Activated CD4-positive, alpha-beta T cell treated with anti-CD3 and anti-CD28 coated beads for 48 hours (primary cell): ENCODE data around the gene FAM149B1.
"Not testable (repeated sequence)": the region's sequence is repeated elsewhere in the genome, so short reads cannot be mapped to it uniquely, and the experiment has no call there.

Experiments
- DNase-seq: peaks from one replicate; pipeline ENCODE4 v3.0.0-alpha.2; 2020

Gene FAM149B1

DNA sequence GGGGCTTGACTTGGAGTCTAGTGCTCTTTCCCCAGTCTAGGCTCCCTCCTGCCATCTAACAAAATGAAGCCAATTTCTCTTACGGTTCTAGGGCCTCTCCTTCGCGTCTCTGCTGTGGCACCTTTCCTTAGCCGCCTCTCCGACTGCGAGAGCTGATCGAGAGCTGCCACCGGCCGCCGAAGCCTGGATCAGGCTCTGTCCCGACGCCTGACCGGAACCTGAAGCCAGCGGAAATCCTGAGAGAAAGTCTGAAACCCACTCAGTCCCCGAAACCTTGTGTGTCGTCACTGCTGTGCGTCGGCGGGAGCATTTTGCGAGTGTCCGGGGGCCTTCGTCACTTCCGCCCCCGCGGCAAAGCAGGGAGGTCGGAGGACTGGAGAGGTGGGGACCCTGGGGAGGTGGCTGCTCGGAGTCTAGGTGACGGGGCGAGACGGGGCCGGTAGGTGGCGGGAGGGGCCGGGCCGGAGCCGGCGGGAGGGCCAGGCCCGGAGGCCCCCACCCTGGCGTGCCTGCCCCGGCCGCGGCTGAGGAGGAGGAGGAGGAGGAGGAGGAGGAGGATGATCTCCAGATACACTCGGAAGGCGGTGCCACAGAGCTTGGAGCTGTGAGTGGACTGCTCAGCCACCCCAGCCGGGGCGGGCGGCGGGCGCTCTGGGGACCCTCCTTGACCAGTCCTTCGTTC lies at the start of gene FAM149B1, which contains the start of gene ECD:
FAM149B1 (plus strand) TSS at position 337 of the 682 bp plus-strand sequence; CDS start at position 558, 221 bp downstream.
ECD (minus strand) TSS at position 226 of the 682 bp plus-strand sequence. CDS start 4,071 bp downstream, outside the sequence.
- DNase-seq = peak; percentile 96

DNA sequence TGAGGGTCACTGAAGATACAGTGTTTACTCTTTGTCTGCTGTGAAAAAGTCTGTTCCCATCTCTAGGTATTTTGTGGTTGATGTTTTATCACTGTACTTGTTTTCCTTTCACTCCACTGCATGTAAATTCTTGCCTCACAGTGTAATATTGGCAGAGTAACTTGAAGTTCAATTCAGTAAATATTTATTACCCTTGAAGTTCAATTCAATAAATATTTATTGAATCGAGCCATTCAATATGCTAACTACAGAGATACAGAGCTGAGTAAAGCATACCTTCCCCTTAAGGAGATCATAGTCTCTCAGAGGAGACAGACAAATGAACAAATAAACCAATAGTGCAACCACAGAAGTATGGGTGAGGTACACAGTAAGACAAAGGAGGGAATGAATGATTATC lies 48.5 kb upstream of the FAM149B1 start:
- DNase-seq = no peak

DNA sequence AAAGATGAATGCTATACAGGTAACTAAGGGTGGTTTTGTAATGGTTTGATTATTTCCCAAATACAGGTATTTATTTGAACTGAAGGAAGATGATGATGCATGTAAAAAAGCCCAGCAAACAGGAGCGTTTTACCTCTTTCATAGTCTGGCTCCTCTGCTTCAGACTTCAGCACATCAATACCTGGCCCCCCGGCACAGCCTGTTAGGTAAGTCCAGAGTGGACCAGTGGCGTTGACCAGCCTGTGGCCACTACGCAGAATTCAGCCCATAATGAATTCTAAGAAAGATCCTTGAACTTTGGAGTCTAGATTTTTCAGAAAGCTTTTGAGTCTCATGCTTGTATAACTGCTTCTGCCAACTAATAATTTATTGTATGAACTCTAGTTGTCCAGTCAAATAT lies 48.0 kb upstream of the FAM149B1 start:
- DNase-seq = no peak

DNA sequence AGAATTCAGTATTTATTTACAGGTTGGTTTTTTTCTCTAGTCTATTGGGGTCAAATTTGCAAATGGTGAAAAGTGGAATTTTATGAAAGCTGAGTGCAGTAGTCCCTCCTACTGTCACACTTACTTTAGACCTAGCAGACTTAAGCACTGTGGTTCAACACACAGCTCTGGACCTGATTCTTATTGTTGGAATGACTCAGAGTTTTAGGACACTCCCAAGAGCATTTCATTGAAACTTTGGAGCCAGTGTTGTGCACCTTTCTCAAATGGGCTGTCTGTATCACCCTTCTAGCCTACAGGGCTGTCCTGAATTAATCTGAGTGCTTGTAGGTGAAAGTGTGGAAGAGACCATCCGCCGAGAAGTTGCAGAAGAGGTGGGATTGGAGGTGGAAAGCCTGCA lies 41.6 kb upstream of the FAM149B1 start:
- DNase-seq = no peak

DNA sequence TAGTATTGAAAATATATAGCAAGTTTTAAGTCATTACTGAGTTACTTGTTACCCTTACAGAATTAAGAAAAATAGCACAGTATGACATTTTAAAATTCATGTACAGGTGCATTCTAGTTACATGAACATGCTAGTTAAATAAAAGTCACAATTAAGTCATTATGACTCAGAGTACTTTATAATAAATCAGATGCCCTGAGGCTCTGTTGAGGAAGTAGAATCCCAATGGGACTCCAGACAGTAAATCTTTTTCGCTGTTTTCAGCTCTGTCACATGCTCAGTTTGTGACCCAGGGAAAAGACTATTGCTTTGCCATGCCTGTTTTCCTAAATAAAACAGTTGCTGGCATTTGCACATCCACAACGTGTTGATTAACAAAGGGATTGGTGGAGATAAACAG lies 36.6 kb upstream of the FAM149B1 start:
- DNase-seq = no peak

DNA sequence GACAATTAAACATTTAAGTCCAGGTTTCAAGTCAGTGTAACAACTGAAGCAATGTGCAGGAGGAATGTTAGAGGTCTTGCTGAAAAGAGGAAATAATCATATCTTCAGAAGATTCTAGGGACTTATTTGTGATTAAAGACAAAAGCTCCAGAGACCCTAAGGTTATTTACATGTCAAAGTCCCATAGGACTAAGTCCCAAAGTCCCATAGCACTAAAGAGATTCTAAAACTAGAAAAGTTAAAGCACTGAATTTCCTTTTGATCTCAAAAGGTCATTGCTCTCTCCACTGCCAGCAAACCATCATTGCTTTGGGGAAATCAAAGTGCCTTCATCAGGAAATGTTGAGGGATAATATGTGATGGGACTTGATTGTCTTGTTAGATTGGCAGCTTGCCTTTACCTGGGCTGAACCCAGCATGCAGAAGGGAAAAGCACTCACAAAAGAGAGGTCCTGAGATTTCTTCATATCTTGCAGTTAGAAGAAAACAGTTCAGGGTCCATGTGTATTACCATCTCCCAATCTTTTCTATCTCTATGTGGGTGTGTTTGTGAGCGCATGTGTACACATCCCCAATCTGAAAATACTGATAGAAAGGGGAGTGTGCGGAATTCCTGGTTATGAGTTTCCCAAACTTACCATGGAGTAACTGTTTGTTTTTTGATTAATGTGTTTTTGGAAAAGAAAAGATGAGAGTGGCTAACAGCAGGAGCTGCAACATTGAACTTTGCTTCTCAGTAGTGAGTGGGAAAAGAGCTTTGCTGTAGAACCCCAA lies 35.8 kb upstream of the FAM149B1 start:
- DNase-seq = no peak

DNA sequence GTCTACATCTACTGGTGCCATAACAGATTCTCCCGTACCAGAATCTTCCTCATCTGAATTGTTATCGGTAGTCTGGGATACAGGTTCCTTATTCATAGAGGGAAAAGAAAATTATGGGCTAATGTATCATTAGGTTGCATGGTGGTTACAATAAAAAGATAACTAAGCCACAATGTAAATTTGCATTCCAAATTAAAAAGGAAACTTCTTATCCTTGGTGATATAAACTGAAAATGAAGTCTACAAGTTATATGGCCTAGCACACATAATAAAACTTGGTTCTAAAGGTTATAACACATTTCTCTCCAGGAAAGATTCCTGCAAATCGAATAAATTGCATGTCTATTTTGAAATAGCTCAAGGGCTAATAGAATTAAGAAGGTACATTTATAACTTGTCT lies 33.2 kb upstream of the FAM149B1 start:
- DNase-seq = no peak

DNA sequence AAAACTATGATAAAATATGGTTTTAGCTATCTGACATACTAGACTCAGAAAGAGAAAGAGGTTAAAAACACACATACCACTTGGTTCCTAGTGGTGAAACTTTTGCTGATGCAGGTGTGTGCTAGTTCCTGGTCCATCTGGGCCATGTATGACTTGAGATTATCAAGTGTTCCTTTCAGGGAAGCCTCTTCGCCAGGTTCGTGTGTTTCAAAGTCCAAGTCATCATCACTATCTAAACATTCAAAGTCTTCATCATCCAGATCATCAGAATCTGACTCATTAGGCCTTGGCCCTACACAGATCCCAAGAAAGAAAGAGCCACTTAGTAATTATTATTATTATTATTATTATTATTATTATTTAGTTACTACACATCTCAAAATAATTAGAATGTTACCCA lies 31.3 kb upstream of the FAM149B1 start:
- no peak for DNase-seq

DNA sequence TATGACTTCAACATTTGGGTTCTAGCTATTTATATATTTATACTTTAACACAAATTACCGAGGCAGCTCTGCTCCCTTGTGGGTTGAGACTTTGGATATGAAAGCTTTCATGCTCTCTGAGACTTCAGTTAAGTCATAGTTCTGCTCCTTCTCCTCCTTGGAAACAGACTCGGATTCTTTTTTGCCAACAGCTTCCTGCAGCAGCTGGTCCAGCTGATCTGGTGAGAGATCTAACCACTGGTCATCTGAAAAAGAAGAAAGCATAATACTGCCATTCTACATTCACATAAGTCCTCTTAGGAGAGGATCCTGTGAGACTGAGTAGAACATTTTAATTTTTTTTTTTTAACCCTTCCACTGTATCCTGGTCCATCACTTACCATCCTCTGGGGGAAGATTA lies 28.7 kb upstream of the FAM149B1 start:
- no peak for DNase-seq

DNA sequence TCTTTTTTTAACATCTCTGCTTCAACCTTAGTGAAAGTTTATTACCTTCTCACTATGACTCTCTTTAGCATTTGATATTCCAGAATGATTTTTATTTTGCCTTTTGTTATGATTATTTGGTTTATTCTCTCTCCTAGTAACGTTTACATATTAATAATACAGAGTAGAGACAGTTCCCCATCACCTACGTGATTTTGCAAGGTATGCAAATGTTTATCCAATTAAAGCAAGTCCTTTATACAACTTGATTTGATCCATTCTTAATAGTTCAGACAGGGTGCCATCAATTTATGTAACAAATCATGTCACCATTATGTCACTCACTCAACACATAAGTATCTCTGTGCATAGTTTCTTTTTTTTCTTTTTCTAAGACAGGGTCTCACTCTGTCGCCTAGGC lies 26.3 kb upstream of the FAM149B1 start:
- no peak for DNase-seq

DNA sequence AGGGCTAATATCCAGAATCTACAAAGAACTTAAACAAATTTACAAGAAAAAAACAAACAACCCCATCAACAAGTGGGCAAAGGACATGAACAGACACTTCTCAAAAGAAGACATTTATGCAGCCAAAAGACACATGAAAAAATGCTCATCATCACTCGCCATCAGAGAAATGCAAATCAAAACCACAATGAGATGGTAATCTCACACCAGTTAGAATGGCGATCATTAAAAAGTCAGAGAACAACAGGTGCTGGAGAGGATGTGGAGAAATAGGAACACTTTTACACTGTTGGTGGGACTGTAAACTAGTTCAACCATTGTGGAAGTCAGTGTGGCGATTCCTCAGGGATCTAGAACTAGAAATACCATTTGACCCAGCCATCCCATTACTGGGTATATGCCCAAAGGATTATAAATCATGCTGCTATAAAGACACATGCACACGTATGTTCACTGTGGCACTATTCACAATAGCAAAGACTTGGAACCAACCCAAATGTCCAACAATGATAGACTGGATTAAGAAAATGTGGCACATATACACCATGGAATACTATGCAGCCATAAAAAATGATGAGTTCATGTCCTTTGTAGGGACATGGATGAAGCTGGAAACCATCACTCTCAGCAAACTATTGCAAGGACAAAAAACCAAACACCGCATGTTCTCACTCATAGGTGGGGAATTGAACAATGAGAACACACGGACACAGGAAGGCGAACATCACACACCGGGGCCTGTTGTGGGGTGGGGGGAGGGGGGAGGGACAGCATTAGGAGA lies 17.1 kb upstream of the FAM149B1 start:
- not testable (repeated sequence) for DNase-seq

DNA sequence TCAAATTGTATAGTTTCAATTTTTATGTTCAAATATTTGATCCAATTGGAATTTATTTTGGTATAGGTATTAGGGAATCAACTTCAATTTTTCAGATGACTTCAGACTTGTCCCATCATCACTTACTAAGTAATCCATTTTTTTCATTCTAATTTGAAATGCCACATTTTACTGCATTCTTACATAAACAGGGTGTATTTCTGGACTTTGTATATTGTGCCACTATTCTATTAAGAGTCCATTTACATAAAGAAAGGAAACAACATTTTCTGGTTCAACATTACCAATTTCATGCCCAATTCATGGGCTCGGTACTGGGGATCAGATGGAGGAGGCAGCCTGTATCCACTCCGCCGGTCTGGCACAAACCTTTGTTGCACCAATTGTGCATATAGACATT lies 15.9 kb upstream of the FAM149B1 start:
- DNase-seq = no peak

DNA sequence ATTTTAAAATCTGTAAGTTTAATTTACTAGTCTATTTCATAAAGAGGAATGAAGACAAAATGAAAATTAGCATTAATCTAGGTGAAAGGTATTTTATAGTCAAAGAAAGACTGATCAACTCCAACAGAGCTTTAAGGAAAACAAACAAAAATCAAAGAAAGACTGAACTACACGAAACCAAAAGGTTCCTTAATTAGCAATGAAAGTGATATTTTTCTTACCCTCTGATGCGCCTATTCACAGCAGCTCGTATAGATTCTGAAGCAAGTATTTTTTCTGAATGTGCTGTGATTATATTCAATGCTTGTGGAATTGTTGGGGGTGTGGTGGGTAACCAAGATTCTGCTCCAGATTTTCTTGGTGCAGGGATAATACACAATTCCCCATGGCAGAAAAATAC lies 11.9 kb upstream of the FAM149B1 start:
- DNase-seq = no peak

DNA sequence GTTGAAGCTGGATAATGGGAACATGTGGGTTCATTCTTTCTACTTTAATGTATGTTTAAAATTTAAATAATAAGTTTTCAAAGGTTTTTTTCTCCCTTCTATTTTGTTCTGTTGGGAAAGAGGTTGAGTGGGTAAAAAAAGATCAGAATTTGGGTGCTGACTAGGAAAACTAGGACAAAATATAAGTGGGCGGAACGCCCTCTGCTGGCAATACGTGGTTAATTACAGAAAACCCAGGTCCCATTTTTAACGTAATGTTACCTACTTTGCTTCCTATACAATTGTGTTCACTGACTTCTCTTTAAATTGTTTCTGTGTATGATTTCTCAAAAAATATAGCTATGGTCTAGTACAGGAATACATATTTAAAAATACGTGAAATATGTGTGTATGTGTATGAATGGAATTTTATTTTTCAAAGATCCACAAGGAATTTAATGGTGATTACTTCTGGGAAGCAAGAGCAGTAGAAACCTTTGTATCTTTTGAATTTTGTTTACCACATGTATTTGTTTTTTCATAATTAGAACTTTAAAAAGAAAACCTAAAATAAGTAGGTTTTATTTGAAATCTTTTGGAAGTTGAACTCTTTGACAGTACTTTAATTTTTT lies 8.8 kb upstream of the FAM149B1 start:
- DNase-seq = peak; percentile 65

DNA sequence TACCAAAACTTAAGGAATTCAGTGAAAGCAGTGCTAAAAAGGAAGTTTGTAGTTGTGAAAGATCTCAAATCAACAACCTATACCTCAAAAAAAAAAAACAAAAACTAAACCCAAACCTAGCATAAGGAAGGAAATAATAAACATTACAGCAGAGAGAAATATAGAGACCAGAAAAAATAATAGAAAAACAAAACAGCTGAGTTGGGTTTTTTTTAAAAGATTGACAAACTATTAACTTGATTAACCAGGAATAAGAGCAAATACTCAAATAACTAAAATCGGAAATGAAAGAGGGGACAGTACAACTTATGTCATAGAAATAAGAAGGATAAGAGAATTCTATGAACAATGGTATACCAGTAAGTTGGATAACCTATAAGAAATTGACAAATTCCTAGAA lies 6.8 kb upstream of the FAM149B1 start:
- DNase-seq = no peak

DNA sequence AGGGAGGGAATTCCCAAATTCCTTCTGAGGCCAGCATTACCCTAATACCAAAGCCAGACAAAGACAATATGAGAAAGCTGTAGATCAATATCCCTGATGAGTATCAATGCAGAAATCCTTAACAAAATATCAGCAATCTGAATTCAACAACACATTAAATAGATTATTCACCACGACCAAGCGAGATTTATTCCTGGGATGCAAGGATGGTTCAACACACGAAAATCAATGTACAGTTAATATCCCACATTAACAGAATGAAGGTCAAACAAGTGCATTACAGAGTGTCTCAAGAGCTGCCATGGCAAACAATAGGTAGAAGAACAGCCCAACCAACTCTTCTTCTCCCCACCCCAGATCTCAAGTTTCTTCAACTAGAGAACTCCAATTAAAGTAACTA lies 6.3 kb upstream of the FAM149B1 start:
- DNase-seq = no peak

DNA sequence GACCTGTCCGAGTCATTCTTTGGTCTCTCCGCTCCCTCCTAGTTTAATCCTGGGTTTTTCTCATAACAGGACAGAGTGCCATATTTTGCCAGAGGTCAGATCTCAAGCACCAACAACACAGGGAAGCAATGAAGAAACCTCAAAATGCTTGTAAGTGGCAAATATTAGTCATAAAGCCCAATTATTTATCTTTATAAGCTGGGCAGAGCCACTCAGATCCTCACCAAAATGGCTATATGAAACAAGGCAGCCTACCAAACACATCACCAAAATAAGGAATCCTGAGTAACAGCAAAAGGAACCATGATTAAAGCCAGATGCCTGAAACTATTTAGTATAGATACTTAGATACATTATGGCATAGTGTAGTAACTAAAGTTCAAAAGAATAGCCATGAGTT lies 4.8 kb upstream of the FAM149B1 start:
- no peak for DNase-seq

DNA sequence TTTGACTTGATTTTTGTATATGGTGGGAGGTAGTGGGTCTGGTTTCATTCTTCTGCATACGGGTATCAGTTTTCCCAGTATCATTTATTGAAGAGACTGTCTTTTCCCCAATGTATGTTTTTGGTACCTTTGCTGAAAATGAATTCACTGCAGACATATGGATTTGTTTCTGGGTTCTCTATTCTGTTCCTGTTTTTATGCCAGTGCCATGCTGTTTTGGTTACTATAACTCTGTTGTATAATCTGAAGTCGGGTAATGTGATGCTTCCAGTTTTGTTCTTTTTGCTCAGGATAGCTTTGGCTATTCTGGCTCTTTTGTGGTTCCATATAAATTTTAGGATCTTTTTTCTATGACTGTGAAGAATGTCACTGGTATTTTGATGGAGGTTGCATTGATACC lies 947 bp upstream of the FAM149B1 start:
- DNase-seq = no peak

DNA sequence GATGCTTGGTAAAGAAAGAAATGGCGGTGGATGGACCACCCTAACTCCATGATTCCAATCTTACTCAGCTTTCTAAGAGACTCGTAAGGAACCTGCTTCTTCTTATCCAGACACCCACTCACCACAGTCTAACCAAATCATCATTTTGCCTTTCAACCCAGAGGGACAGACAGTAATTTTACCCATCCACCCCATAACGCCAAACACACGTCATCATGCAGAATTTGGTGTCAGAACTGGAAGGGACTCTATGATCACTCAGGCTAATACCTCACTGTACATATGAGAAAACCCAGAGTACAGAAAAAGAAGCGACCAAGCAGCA lies 499 bp upstream of the FAM149B1 start:
- DNase-seq = peak; percentile 31

DNA sequence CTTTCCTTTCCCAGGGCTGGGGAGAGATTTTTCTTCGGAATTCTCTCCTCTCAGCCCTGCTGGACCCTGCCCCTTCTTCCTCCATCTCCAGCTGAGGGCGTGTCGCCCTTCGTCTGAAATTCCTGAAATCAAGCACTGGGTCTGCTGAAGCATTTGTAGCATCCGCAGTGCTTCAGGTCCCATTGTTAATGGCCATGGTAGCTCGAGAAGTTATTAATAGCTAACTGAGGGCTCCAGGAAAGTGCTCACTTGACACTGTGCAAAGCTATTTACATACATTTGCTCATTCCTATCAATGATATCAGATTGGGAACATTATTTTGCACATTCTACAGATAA lies 515 bp downstream of the FAM149B1 start:
- DNase-seq = no peak

DNA sequence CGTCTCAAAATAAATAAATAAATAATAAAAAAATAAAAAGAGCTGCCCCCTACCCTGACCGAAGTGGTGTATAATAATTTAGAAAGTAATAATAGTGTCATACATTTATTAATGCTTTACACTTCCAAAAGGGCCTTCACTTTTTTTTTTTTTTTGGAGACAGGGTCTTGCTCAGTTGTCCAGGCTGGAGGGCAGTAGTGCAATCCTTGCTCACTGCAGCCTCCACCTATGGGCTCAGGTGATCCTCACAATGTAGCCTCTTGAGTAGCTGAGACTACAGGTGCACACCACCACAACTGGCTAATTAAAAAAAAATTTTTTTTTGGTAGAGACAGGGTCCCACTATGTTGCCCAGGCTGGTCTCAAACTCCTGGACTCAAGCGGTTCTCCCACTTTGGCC lies 1.4 kb downstream of the FAM149B1 start:
- no peak for DNase-seq

DNA sequence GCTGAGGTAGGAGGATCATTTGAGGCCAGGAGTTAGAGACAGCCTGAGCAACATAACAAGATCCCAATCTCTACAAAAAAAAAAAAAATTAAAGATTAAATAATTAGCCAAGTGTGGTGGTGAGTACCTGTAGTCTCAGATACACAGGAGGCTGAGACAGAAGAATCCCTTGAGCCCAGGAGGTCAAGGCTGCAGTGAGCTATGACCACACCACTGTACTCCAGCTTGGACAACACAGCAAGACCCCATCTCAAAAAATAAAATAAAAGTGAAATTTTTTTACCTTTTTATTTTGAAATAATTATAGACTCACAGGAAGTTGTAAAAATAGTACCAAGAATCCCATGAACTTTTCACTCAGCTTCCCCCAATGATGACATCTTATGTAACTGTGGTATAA lies 4.9 kb downstream of the FAM149B1 start:
- no peak for DNase-seq

DNA sequence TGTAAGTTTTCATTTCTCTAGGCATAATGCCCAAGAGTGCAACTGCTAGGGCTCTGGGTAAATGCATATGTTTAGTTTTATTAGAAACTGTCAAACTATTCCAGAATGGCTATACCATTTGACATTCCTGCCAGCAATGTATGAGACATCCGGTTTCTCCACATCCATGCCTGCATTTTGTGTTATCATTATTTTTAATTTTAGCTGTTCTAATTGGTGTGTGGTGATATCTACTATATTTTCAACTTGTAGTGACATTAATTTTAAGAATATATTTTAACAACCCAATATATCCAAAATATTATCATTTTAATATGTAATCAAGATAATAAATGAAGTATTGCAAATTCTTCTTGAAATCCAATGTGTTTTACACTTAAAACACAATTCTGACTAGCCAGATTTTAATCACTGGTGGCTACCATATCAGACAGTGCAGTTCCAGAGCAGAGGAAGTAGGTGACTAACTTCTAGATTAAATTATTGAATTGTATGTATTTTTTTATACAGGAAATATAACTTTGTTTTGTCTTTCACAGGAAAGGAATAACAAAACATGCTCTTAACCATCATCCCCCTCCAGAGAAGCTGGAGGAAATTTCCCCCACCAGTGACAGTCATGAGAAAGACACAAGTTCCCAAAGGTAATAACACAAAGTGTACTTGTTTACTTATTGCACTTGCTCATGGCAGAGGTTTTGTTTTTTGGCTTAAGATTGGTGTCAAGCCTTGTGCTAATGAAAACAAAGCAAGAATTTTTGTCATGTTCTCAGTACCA lies 6.4 kb downstream of the FAM149B1 start:
- DNase-seq = no peak
